Activated naive CD4-positive, alpha-beta T cell treated with anti-CD3 and anti-CD28 coated beads, Interleukin-2, amount 10 ng/mL, durations not matched to agents 7 days and 5 days (primary cell): Measurements from ENCODE around the gene RXRA.

Experiments used
- CTCF ChIA-PET: fragments of 350-600 bp; sonication (Branson Sonifier 250); formaldehyde crosslinking; loops from one replicate; lab custom pipeline; 2021; ENCODE audit warnings: antibody characterized with exemption; lab: Charles Lee
- DNase-seq: peaks from one replicate; pipeline ENCODE4 v3.0.0-alpha.2; 2020
- H3K27ac Mint-ChIP-seq: one replicate; pipeline ENCODE4 v1.8.0; 2021; ENCODE audit warnings: mild to moderate bottlenecking, moderate library complexity, mixed read lengths
- H3K27me3 Mint-ChIP-seq: one replicate; pipeline ENCODE4 v1.8.0; 2021; ENCODE audit warnings: mild to moderate bottlenecking, mixed read lengths
- H3K36me3 Mint-ChIP-seq: one replicate; pipeline ENCODE4 v1.8.0; 2021; ENCODE audit warnings: mixed read lengths
- H3K4me1 Mint-ChIP-seq: one replicate; pipeline ENCODE4 v1.8.0; 2021; ENCODE audit warnings: mixed read lengths
- H3K4me3 Mint-ChIP-seq: one replicate; pipeline ENCODE4 v1.8.0; 2021; ENCODE audit warnings: mild to moderate bottlenecking, moderate library complexity, mixed read lengths
- H3K9me3 Mint-ChIP-seq: one replicate; pipeline ENCODE4 v1.8.0; 2021; ENCODE audit warnings: mixed read lengths

The RXRA gene

DNA sequence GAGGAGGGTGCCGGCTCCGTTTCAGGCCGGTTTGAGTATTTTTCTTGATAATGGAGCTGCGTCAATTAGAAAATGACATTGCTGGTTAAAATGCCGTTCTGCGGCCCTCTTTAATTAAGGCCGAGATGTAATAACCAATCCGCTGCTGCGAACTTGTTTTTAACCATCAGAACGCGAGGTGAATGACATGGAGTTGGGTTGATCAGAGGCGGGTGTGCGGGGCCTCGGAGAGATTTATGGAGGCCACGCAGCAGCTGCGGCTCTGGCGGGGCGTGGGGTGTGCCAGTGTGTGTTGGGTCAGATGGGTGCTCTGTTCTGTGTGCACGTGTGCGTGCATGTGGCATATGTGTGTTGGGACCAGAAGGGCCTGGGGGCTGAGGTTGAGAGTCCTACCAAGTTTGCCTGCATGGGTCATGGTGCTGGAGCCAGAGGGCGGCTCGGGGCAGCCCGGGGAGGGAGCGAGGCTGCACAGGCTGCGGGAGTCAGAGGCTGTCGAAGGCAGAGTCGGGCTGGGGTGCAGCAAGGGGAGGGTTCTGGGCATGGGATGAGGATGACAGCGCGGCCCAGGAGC is 25.4 kb downstream of the RXRA start:
- DNase-seq, result no peak
- Mint-ChIP-seq H3K27ac (no peak overlapping the region), H3K9me3 (no peaks in the 10 kb centered on the region), H3K4me1 (no peaks in the 10 kb centered on the region), H3K4me3 (no peak overlapping the region), H3K27me3 (peaks cover 6% of the 10 kb centered on the region), H3K36me3 (no peaks in the 10 kb centered on the region)
- CTCF ChIA-PET, result no interaction called here

DNA sequence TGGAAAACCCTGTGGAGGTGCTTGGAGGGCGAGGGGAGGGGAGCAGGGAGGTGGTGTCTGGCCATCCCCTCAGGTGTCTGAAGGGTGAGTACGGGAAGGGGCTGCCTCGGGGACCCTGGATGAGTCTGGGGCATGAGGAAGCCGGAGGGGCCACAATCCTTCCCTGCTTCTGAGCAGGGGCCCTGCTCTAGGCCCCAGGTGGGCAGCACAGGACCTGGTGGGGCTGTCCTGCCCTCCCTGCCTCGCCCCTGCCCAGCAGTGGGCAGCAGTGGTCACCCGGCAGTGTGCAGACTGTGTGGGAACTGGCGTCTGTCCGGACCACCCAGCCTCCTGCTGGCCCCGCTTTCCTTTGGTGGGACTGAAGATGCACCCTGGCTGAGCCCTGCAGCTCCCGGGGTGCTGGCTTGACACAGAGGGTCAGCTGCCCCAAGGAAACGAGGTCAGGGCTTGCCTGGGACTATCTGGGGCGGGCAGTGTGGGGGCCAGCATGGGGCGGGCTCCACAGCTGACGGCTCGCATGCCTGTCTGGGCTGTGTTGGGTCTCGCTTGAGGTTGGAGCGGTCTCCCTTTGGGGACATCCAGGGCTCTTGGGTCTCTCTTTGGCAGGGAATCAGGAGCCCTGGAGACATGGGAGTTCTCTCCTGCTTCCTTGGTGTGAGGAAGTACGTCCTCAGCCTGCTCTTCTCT is 26.1 kb downstream of the RXRA start:
- CTCF ChIA-PET, result no interaction called here
- no peaks in the 10 kb centered on the region for H3K9me3 Mint-ChIP-seq
- no peak overlapping the region for H3K27ac Mint-ChIP-seq
- no peaks in the 10 kb centered on the region for H3K4me1 Mint-ChIP-seq
- no peak overlapping the region for H3K4me3 Mint-ChIP-seq
- DNase-seq, result no peak
- H3K36me3 Mint-ChIP-seq, result no peaks in the 10 kb centered on the region
- peaks cover 6% of the 10 kb centered on the region for H3K27me3 Mint-ChIP-seq

DNA sequence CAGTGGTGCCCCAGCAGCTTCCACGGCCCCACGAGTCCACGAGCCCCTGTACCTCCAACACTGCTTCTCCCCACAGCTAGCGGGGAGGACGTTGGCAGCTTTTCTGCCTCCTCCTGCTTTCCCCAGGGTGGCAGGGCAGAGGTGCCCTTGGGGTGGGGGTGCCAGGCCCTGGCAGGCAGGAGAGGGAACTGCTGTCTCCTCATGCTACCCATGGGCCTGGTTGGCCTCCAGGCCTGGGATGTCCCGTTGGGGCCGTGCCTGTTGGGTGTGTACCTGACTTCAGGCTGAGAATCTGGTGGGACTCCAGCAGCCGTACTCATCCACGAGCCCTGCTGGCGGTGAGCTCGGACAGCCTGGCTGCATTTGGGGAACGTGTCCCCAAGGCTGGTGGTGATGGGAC is 27.3 kb downstream of the RXRA start:
- no peaks in the 10 kb centered on the region for H3K4me1 Mint-ChIP-seq
- CTCF ChIA-PET, result interaction anchor here (1.0 kb wide), 1 partner anchor 89 kb away, joined by 3 read pairs; no protein-coding TSS in a partner anchor
- H3K4me3 Mint-ChIP-seq, result no peak overlapping the region
- H3K36me3 Mint-ChIP-seq, result no peaks in the 10 kb centered on the region
- H3K27me3 Mint-ChIP-seq, result peaks cover 3% of the 10 kb centered on the region
- H3K9me3 Mint-ChIP-seq, result no peaks in the 10 kb centered on the region
- DNase-seq, result no peak
- H3K27ac Mint-ChIP-seq, result no peak overlapping the region

DNA sequence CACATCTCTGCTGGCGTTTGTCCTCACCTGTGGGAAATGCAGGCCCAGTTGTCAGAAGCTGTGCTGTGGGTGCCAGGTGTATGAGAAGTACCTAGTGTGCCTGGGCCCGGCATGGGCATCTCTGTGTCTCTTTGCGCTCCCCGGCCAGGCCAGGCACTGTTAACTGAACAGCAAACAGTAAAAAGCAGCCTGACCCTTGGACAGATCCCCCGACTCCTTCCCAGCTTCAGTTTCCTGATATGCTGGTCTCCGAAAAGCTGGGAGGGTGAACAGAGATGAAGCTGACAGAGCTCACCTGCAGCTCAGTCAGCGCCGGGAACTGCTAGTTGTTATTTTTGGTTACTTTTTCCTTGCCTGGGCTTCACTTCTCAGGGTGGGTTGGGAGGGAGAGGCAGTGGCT is 28.9 kb downstream of the RXRA start:
- CTCF ChIA-PET, result no interaction called here
- H3K27me3 Mint-ChIP-seq, result peaks cover 3% of the 10 kb centered on the region
- no peaks in the 10 kb centered on the region for H3K36me3 Mint-ChIP-seq

DNA sequence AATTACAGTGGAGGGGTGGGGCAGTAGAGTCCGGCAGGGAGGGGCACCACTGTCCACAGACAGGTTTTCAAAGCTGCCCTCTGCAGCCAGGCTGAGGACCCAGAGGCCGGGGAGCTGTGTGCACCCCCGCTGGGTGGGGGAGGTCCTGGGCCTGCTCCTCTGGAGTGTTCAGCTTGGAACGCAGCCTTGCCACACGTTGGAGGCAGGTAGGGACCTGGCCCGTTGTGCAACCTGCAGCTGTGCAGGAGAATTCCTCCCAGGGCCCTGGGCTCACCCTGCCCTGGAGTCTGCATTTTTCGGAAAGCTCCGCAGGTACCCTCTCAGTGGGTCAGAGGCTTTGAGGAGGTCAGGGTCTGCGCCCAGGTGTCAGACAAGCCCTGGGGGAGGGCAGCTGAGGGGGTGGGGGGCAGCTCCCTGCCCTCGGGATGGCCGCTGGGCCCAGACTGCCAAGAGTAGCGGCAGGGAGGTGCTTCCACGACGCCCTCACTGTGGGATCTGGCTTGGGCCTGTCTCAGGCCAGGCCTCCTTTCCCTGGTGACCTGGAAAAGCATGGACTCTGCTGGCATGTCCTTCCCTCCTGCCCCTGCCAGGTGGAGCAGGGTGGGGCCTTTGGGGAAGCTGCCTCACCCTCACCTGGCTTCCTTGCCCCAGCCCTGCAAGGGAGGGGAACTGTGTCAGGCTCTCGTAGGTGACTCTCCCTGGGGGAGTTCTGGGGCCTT is 29.5 kb downstream of the RXRA start:
- Mint-ChIP-seq H3K4me3 (no peak overlapping the region), H3K27me3 (peaks cover 3% of the 10 kb centered on the region), H3K36me3 (no peaks in the 10 kb centered on the region), H3K4me1 (no peaks in the 10 kb centered on the region), H3K9me3 (no peaks in the 10 kb centered on the region), H3K27ac (no peak overlapping the region)
- CTCF ChIA-PET, result no interaction called here
- no peak for DNase-seq

More for the DNA sequence above, 28.9 kb downstream of the RXRA start:
- no peaks in the 10 kb centered on the region for H3K9me3 Mint-ChIP-seq
- DNase-seq, result no peak
- H3K4me1 Mint-ChIP-seq, result no peaks in the 10 kb centered on the region
- H3K27ac Mint-ChIP-seq, result no peak overlapping the region
- no peak overlapping the region for H3K4me3 Mint-ChIP-seq

DNA sequence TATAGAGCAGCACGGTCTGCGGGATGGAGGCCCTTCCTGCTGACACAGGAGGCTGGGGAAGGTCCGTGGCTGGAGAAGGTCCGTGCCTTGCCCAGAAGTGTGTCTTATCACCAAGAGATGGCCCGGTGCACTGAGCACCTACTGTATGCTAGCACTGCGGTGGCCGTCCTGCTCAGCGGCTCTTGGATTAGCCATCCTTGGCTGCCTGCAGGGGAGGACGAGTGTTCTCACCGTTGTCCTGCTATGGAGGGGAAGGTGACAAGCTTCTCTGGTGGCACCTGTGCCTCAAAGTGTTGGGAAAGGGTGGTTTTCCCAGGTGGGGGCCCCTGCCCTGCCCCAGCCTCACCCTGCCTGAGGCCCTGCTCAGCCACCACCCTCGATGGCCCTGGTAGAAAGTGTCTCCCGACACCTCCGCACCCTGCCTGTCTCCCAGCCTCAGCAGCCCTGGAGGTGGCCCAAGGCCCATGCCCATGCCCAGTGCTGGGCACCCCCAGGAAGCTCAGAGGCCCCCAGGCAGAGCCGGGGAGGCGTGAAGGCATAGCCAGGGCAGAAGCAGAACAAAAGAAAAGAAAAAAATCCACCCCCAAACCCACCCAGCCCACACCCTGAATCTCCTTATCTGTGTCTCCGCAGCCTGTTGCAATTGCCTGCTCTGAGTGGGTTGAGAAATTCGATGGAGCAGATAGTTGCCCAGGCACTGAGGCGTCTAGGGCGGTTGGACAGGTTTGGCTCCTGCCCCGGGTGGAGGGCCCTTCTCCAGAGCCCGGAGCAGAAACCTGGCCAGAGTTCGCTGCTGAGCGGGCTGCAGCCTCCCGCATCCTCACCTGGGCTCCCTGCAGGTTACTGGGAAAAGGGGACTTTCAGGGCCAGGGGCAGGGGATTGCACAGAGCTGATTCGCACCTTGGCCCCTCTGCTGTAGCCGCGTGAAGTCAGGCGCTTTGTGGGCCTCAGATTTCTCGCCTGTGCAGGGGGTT is 30.5 kb downstream of the RXRA start:
- Mint-ChIP-seq H3K9me3 (no peaks in the 10 kb centered on the region), H3K4me1 (no peaks in the 10 kb centered on the region), H3K36me3 (no peaks in the 10 kb centered on the region), H3K4me3 (no peak overlapping the region), H3K27ac (no peak overlapping the region), H3K27me3 (peaks cover 2% of the 10 kb centered on the region)
- CTCF ChIA-PET, result no interaction called here
- DNase-seq, result no peak

DNA sequence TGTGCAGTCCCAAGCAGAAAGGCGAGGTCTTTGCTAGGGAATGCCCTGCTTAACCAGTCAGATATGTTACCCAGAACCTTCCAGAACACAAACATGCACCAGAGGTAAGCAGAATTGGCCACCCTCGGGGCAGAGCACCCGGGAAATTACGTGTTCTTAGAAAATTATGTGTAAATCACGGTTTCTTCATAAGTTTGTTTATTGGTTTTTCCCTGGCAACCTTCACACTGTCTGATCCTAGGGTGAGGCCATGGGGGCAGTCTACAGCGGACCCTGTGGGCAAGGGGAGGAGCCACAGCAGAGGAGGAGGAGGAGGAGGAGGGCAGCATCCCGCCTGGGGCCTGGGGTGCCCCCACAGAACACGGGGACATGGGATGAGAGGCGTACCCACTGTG is 31.4 kb downstream of the RXRA start:
- no peaks in the 10 kb centered on the region for H3K9me3 Mint-ChIP-seq
- no peak for DNase-seq
- peaks cover 3% of the 10 kb centered on the region for H3K27me3 Mint-ChIP-seq
- no peaks in the 10 kb centered on the region for H3K36me3 Mint-ChIP-seq
- H3K27ac Mint-ChIP-seq, result no peak overlapping the region
- no peaks in the 10 kb centered on the region for H3K4me1 Mint-ChIP-seq
- no peak overlapping the region for H3K4me3 Mint-ChIP-seq
- CTCF ChIA-PET, result no interaction called here

DNA sequence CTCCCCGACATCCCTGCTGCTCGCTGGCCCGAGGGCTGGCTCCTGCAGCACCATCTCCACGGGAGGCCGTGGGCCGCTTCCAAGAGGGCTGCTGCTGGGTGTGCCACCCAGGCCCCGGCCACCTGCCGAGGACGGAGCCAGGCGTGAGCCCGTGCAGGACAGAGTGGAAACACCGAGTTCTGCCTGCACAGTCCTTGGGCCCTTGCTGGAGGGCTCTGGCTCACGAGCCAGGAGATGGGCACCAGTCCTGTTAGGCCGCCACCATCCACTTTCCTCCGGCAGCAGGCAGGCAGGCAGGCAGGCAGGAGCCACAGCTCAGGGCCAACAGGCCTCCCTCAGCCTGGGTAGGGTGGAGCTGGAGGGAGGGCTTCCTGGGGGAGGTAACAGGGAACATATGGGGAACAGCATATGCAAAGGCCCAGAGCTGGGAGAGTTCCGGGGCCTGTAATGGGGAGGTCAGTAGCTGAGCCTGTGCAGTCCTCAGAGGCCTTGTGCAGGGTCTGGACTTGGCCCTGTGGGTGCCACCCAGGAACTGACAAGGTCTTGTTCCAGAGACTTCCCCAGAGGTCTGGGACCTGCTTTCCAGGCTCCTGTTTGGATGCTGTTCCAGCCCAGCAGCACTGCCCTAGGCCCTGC is 31.9 kb downstream of the RXRA start:
- CTCF ChIA-PET, result no interaction called here

DNA sequence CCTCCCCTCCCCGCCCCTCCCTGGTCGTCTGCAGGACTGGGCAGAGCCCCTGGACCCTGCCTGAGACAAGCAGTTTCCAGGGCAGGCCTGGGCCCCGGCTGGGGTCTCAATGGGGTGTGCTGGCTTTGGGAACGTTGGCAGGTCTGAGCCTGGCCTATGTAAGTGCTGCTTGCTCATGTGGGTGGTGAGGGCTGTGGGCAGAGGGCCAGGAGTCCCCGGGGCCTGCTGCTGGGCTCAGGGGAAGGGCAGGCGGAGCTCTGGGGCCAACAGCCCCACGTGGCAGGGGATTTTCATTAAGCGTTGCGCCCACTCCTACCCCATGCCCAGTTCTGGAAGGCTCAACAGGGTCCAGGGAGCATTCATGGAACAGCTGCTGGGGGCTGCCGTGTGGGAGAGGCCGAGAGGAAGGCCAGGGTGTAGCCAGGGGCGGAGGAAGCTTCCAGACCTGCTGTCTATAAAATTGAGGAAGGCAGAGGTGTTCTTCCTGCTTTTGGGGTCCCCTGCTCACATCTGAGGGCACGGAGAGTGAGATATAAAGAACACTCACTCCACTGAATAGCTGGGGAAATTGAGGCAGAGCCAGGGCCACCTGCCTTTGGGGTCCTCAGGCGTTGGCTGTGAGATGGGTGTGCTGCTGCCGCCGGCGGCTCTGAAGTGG is 32.5 kb downstream of the RXRA start:
- no peak overlapping the region for H3K27ac Mint-ChIP-seq
- H3K4me1 Mint-ChIP-seq, result no peaks in the 10 kb centered on the region
- no peak for DNase-seq
- H3K9me3 Mint-ChIP-seq, result no peaks in the 10 kb centered on the region
- no peak overlapping the region for H3K4me3 Mint-ChIP-seq
- peaks cover 3% of the 10 kb centered on the region for H3K27me3 Mint-ChIP-seq
- no peaks in the 10 kb centered on the region for H3K36me3 Mint-ChIP-seq
- CTCF ChIA-PET, result no interaction called here

More for the DNA sequence above, 31.9 kb downstream of the RXRA start:
- Mint-ChIP-seq H3K4me3 (no peak overlapping the region), H3K36me3 (no peaks in the 10 kb centered on the region), H3K27me3 (peaks cover 3% of the 10 kb centered on the region), H3K9me3 (no peaks in the 10 kb centered on the region), H3K27ac (no peak overlapping the region), H3K4me1 (no peaks in the 10 kb centered on the region)
- DNase-seq, result no peak

DNA sequence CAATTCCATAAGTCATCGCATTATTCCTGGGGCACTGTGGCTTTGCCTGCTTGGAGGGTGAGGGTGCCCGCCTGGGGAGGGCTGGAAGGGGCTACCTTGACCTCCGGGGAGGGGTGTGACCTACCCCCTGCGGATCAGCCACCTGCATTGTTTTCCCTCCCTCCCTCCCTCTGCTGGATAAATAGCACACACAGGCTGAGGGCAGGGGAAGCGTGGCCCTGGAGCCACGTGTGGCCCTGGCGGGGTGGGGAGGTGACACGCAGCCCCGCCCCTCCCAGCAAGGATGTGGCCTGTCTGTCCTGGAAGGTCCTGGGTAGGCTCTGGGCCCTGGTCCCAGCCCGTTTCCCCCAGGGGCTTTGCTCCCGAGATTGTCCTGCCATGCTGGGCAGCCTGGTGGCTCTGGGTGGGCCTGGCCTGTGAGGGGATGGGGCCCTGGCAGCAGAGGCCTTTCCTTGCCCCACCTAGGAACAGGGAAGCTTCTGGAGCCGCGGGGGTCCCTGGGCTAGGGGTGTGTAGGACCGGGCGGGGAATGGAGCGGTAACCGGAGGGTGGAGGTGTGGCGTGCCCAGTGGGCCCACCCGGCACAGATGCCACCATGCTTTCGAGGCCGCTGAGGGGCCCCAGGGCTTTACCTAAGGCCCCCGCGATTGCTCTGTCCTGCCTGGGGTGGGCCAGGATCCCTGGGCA is 33.4 kb downstream of the RXRA start:
- Mint-ChIP-seq H3K27me3 (peaks cover 3% of the 10 kb centered on the region), H3K4me1 (no peaks in the 10 kb centered on the region), H3K4me3 (no peak overlapping the region), H3K36me3 (no peaks in the 10 kb centered on the region), H3K9me3 (no peaks in the 10 kb centered on the region), H3K27ac (no peak overlapping the region)
- DNase-seq, result no peak
- CTCF ChIA-PET, result no interaction called here

DNA sequence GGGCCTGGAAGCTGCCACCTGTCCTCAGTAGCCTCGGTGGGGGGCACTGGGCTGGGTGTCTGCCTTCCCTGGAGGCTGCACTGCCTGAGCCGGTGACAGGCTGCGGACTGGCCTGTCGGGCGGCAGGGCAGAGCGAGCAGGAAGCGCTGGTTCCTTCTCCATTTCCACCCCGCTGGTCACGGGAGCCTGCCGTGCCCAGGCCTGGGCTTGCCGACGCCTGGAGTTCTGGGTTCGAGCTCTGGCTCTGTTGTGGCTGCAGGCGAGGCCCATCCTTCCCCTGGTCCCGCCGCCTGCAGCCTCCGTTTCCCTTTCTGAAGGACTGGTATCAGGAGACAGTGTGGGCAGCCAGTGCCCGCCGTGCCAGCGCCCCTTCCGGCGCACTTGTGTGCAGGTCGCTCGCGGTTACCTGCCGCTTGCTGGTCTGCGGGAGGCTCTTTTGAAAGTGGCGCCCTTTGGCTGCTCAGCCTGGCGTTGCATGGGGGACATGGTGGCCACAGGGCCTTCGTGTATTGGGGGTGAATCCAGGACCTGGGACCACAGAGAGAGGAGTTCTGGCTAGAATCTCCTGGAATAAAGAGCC is 34.0 kb downstream of the RXRA start:
- Mint-ChIP-seq H3K27me3 (peaks cover 3% of the 10 kb centered on the region), H3K36me3 (no peaks in the 10 kb centered on the region), H3K4me1 (no peaks in the 10 kb centered on the region), H3K9me3 (no peaks in the 10 kb centered on the region), H3K4me3 (no peak overlapping the region), H3K27ac (no peak overlapping the region)
- CTCF ChIA-PET, result no interaction called here
- no peak for DNase-seq

DNA sequence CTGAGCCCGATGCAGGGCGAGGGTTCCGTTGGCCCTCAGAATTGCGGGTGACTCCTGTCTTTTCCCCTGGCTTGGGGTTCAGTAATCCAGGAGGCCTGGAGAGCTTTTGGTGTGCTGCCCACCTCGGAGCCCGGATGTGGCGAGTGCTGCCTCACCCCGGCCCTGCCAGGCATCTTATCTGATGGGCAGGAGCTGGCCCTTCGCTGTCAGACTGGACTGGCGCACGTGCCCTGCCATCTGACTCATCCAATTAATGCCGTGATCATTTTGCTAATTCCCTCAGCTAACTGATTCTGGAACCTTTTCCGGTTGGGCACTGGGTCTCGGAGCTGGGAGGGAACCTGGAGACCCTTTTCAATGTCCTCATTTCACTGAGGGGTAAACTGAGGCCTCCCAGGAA is 34.6 kb downstream of the RXRA start:
- Mint-ChIP-seq H3K4me3 (no peak overlapping the region), H3K36me3 (no peaks in the 10 kb centered on the region), H3K4me1 (no peaks in the 10 kb centered on the region), H3K9me3 (no peaks in the 10 kb centered on the region), H3K27me3 (peaks cover 3% of the 10 kb centered on the region), H3K27ac (no peak overlapping the region)
- no peak for DNase-seq
- CTCF ChIA-PET, result no interaction called here

DNA sequence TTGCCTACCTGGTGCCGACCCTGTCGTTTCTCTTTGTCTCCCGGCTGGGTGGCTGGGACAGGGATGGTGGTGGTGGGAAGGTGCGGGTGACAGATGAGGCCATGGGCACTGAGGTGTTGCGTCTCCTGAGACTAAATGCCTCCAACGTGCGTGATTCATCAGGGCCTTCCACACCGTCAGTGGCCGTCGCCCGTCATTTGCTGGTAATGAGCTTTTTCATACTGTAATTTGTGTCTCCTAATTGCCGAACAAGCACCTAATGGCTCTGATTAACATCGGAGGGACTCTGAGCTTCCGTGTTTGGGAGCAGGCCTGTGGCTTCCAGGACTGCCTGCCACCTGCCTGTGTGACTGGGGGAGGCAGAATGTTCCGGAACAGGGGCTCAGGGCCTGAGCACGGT is 35.2 kb downstream of the RXRA start:
- Mint-ChIP-seq H3K9me3 (no peaks in the 10 kb centered on the region), H3K27me3 (peaks cover 3% of the 10 kb centered on the region), H3K4me1 (no peaks in the 10 kb centered on the region), H3K27ac (no peak overlapping the region), H3K4me3 (no peak overlapping the region), H3K36me3 (no peaks in the 10 kb centered on the region)
- DNase-seq, result no peak
- CTCF ChIA-PET, result interaction anchor here (2.0 kb wide), 1 partner anchor 12 kb away, joined by 4 read pairs; no protein-coding TSS in a partner anchor
